ENCODE results near the gene LMBRD1.
"Not testable (repeated sequence)": the region's sequence is repeated elsewhere in the genome, so short reads cannot be mapped to it uniquely, and the experiment has no call there.

The LMBRD1 gene

GRCh38 chr6:69819138-69819537 lies 22.3 kb upstream of the LMBRD1 start:
- Histone ChIP-seq H3K9ac (ENCODE audit: low read length) (no peak overlapping the region), H3K9me3 (ENCODE audit: control insufficient read depth, insufficient read depth, low read depth, low read length) (no peaks in the 10 kb centered on the region), H3K27me3 (ENCODE audit: control insufficient read depth, insufficient read depth, low read length) (no peaks in the 10 kb centered on the region), H3K4me1 (ENCODE audit: control insufficient read depth, insufficient read depth, low read length) (peaks cover 13% of the 10 kb centered on the region), H3K27ac (ENCODE audit: low read depth, low read length) (no peak overlapping the region), H3K4me3 (ENCODE audit: low read depth, low read length) (no peak overlapping the region), H3K36me3 (ENCODE audit: control insufficient read depth, insufficient read depth, low read length) (no peaks in the 10 kb centered on the region)

- Histone ChIP-seq H3K4me3 (ENCODE audit: low read depth, low read length) (no peak overlapping the region), H3K27me3 (ENCODE audit: control insufficient read depth, insufficient read depth, low read length) (no peaks in the 10 kb centered on the region), H3K27ac (ENCODE audit: low read depth, low read length) (no peak overlapping the region), H3K9me3 (ENCODE audit: control insufficient read depth, insufficient read depth, low read depth, low read length) (no peaks in the 10 kb centered on the region), H3K4me1 (ENCODE audit: control insufficient read depth, insufficient read depth, low read length) (peaks cover 20% of the 10 kb centered on the region), H3K36me3 (ENCODE audit: control insufficient read depth, insufficient read depth, low read length) (no peaks in the 10 kb centered on the region), H3K9ac (ENCODE audit: low read length) (no peak overlapping the region)
These were observed 21.6 kb upstream of the LMBRD1 start for GRCh38 chr6:69818223-69818930.

- Histone ChIP-seq H3K36me3 (ENCODE audit: control insufficient read depth, insufficient read depth, low read length) (no peaks in the 10 kb centered on the region), H3K9ac (ENCODE audit: low read length) (no peak overlapping the region), H3K4me1 (ENCODE audit: control insufficient read depth, insufficient read depth, low read length) (peaks cover 20% of the 10 kb centered on the region), H3K27me3 (ENCODE audit: control insufficient read depth, insufficient read depth, low read length) (no peaks in the 10 kb centered on the region), H3K27ac (ENCODE audit: low read depth, low read length) (no peak overlapping the region), H3K4me3 (ENCODE audit: low read depth, low read length) (no peak overlapping the region), H3K9me3 (ENCODE audit: control insufficient read depth, insufficient read depth, low read depth, low read length) (no peaks in the 10 kb centered on the region)
These were observed 20.5 kb upstream of the LMBRD1 start for GRCh38 chr6:69817358-69817757.

- Histone ChIP-seq H3K4me1 (ENCODE audit: control insufficient read depth, insufficient read depth, low read length) (peaks cover 20% of the 10 kb centered on the region), H3K27me3 (ENCODE audit: control insufficient read depth, insufficient read depth, low read length) (no peaks in the 10 kb centered on the region), H3K27ac (ENCODE audit: low read depth, low read length) (no peak overlapping the region), H3K9ac (ENCODE audit: low read length) (no peak overlapping the region), H3K4me3 (ENCODE audit: low read depth, low read length) (no peak overlapping the region), H3K36me3 (ENCODE audit: control insufficient read depth, insufficient read depth, low read length) (no peaks in the 10 kb centered on the region), H3K9me3 (ENCODE audit: control insufficient read depth, insufficient read depth, low read depth, low read length) (no peaks in the 10 kb centered on the region)
These were observed 19.8 kb upstream of the LMBRD1 start for GRCh38 chr6:69816569-69816968.

GRCh38 chr6:69816026-69816425 lies 19.2 kb upstream of the LMBRD1 start:
- no peak overlapping the region for H3K9ac ChIP-seq (ENCODE audit: low read length)
- no peaks in the 10 kb centered on the region for H3K36me3 ChIP-seq (ENCODE audit: control insufficient read depth, insufficient read depth, low read length)
- no peak overlapping the region for H3K27ac ChIP-seq (ENCODE audit: low read depth, low read length)
- no peak overlapping the region for H3K4me3 ChIP-seq (ENCODE audit: low read depth, low read length)
- H3K27me3 ChIP-seq (ENCODE audit: control insufficient read depth, insufficient read depth, low read length) = no peaks in the 10 kb centered on the region
- no peaks in the 10 kb centered on the region for H3K9me3 ChIP-seq (ENCODE audit: control insufficient read depth, insufficient read depth, low read depth, low read length)
- peaks cover 20% of the 10 kb centered on the region for H3K4me1 ChIP-seq (ENCODE audit: control insufficient read depth, insufficient read depth, low read length)

GRCh38 chr6:69813508-69813907 lies 16.7 kb upstream of the LMBRD1 start:
- H3K36me3 ChIP-seq (ENCODE audit: control insufficient read depth, insufficient read depth, low read length) = no peaks in the 10 kb centered on the region
- no peaks in the 10 kb centered on the region for H3K27me3 ChIP-seq (ENCODE audit: control insufficient read depth, insufficient read depth, low read length)
- H3K9me3 ChIP-seq (ENCODE audit: control insufficient read depth, insufficient read depth, low read depth, low read length) = no peaks in the 10 kb centered on the region
- no peak overlapping the region for H3K9ac ChIP-seq (ENCODE audit: low read length)
- no peak overlapping the region for H3K27ac ChIP-seq (ENCODE audit: low read depth, low read length)
- no peak overlapping the region for H3K4me3 ChIP-seq (ENCODE audit: low read depth, low read length)
- H3K4me1 ChIP-seq (ENCODE audit: control insufficient read depth, insufficient read depth, low read length) = peaks cover 20% of the 10 kb centered on the region

- Histone ChIP-seq H3K36me3 (ENCODE audit: control insufficient read depth, insufficient read depth, low read length) (no peaks in the 10 kb centered on the region), H3K4me3 (ENCODE audit: low read depth, low read length) (no peak overlapping the region), H3K27me3 (ENCODE audit: control insufficient read depth, insufficient read depth, low read length) (no peaks in the 10 kb centered on the region), H3K9ac (ENCODE audit: low read length) (no peak overlapping the region), H3K4me1 (ENCODE audit: control insufficient read depth, insufficient read depth, low read length) (peaks cover 20% of the 10 kb centered on the region), H3K27ac (ENCODE audit: low read depth, low read length) (no peak overlapping the region), H3K9me3 (ENCODE audit: control insufficient read depth, insufficient read depth, low read depth, low read length) (no peaks in the 10 kb centered on the region)
These were observed 16.1 kb upstream of the LMBRD1 start for GRCh38 chr6:69812746-69813427.

- no peak overlapping the region for H3K4me3 ChIP-seq (ENCODE audit: low read depth, low read length)
- H3K27me3 ChIP-seq (ENCODE audit: control insufficient read depth, insufficient read depth, low read length) = no peaks in the 10 kb centered on the region
- no peaks in the 10 kb centered on the region for H3K9me3 ChIP-seq (ENCODE audit: control insufficient read depth, insufficient read depth, low read depth, low read length)
- H3K27ac ChIP-seq (ENCODE audit: low read depth, low read length) = no peak overlapping the region
- H3K36me3 ChIP-seq (ENCODE audit: control insufficient read depth, insufficient read depth, low read length) = no peaks in the 10 kb centered on the region
- H3K9ac ChIP-seq (ENCODE audit: low read length) = no peak overlapping the region
- H3K4me1 ChIP-seq (ENCODE audit: control insufficient read depth, insufficient read depth, low read length) = peaks cover 10% of the 10 kb centered on the region; the same call in 1 of the 2 replicates
These were observed 6.2 kb upstream of the LMBRD1 start for GRCh38 chr6:69802995-69803394.

GRCh38 chr6:69801711-69802110 lies 4.9 kb upstream of the LMBRD1 start:
- Histone ChIP-seq H3K4me1 (ENCODE audit: control insufficient read depth, insufficient read depth, low read length) (peaks cover 13% of the 10 kb centered on the region; the same call in 1 of the 2 replicates), H3K27me3 (ENCODE audit: control insufficient read depth, insufficient read depth, low read length) (no peaks in the 10 kb centered on the region), H3K4me3 (ENCODE audit: low read depth, low read length) (no peak overlapping the region), H3K36me3 (ENCODE audit: control insufficient read depth, insufficient read depth, low read length) (no peaks in the 10 kb centered on the region), H3K9ac (ENCODE audit: low read length) (no peak overlapping the region), H3K9me3 (ENCODE audit: control insufficient read depth, insufficient read depth, low read depth, low read length) (no peaks in the 10 kb centered on the region), H3K27ac (ENCODE audit: low read depth, low read length) (no peak overlapping the region)

GRCh38 chr6:69801225-69801624 lies 4.4 kb upstream of the LMBRD1 start:
- no peak overlapping the region for H3K27ac ChIP-seq (ENCODE audit: low read depth, low read length)
- peaks cover 13% of the 10 kb centered on the region; the same call in 1 of the 2 replicates for H3K4me1 ChIP-seq (ENCODE audit: control insufficient read depth, insufficient read depth, low read length)
- no peak overlapping the region for H3K9ac ChIP-seq (ENCODE audit: low read length)
- no peaks in the 10 kb centered on the region for H3K9me3 ChIP-seq (ENCODE audit: control insufficient read depth, insufficient read depth, low read depth, low read length)
- no peak overlapping the region for H3K4me3 ChIP-seq (ENCODE audit: low read depth, low read length)
- H3K27me3 ChIP-seq (ENCODE audit: control insufficient read depth, insufficient read depth, low read length) = no peaks in the 10 kb centered on the region
- no peaks in the 10 kb centered on the region for H3K36me3 ChIP-seq (ENCODE audit: control insufficient read depth, insufficient read depth, low read length)

GRCh38 chr6:69798796-69799195 lies 2.0 kb upstream of the LMBRD1 start:
- not testable (repeated sequence) for H3K36me3 ChIP-seq (ENCODE audit: control insufficient read depth, insufficient read depth, low read length); H3K9me3 ChIP-seq (ENCODE audit: control insufficient read depth, insufficient read depth, low read depth, low read length); H3K27ac ChIP-seq (ENCODE audit: low read depth, low read length); H3K27me3 ChIP-seq (ENCODE audit: control insufficient read depth, insufficient read depth, low read length); H3K4me3 ChIP-seq (ENCODE audit: low read depth, low read length); H3K9ac ChIP-seq (ENCODE audit: low read length)
- peaks cover 13% of the 10 kb centered on the region; the same call in 1 of the 2 replicates for H3K4me1 ChIP-seq (ENCODE audit: control insufficient read depth, insufficient read depth, low read length)

Data from HUES6 (cell line).